GM21723 (cell line): ENCODE measurements around the gene NTF3.

Experiments used
- ATAC-seq: cut with Tn5 transposase; IDR thresholded peaks from one replicate; pipeline ENCODE4 v1.9.1; 2021; ENCODE audit warnings: mild to moderate bottlenecking, moderate library complexity; ENCODE audit not compliant: unreplicated experiment

The NTF3 gene

DNA sequence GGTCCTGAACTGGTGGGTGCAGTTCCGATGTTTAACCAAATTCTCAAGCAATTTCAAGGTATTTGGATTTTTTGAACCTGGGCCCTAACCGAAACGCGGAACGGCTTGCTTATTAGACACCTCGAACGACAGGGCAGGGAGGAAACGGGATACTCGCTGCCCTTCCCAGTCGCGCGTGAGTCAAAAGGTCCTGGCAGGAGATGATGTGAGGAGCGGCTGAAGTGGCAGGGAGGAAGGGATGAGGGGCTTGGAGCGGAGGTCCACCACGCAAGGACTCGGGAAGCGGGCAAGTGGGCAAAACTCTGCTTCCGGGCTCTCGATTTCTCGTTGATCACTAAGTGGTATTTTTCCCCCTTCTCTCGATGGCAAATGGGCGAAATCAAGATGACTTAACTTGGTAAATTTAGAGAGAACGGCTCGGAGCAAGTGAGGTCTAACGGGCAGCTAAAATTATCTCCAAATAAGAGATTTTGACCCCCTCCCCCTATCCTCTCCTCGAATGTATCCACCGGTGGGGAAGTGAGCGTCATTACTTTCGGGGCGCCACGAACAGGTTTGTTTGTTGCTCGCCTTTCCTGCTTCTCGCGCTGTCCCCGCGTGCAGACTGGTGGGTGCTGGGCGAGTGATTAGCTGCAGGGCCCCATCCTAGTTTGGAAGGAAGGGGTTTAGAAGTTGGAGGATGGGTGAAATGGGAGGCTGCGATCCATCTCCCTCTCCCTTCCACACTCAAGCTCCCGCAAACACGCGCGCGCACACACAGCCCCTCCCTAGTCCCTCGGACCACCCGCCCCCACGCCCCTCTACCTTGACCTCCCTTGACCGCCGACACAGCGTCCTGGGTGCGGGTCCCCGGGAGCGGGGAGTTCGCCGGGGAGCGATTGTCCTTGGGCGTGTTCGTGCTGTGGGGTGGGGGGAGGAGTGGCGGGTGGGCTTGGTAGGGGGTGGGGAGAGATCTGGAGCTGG is 986 bp upstream of the NTF3 start:
- no peak for ATAC-seq

DNA sequence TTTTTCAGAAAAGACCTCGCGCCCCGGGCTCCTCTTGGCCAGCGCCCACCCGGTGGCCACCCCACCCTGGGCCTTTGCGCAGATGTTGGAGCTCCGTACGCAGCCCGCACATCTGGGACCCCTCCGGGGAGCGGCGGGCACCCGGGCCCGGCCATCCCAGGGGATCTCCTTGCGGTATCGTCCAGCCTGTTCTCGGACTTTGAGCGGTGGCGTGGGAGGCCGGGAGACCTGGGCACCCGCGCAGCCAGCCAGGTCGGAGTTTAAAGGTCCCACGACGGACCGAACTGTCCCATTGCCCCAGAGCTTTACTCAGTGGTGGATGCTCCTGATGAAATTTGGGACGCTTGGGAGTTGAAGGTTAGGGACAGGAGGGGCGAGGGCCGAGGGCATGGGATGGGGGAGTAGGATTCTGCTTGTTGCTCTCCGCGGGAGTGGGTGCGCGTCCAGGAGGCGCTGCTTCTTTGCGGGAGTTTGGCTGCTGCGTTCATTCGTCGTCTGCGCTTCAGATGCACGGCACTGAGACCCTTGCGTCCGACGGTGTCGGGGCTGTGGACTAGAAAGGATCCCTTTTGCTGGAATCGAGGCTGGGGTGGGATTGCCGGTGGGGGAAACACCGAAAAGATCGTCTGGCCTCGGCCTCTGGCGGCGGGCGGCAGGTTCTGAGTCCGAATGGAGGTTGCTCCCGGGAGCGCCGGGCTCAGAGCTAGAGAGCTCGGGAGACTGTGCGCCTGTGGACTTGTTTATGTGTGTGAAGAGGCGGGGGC is 1.4 kb downstream of the NTF3 start:
- ATAC-seq, result no peak

DNA sequence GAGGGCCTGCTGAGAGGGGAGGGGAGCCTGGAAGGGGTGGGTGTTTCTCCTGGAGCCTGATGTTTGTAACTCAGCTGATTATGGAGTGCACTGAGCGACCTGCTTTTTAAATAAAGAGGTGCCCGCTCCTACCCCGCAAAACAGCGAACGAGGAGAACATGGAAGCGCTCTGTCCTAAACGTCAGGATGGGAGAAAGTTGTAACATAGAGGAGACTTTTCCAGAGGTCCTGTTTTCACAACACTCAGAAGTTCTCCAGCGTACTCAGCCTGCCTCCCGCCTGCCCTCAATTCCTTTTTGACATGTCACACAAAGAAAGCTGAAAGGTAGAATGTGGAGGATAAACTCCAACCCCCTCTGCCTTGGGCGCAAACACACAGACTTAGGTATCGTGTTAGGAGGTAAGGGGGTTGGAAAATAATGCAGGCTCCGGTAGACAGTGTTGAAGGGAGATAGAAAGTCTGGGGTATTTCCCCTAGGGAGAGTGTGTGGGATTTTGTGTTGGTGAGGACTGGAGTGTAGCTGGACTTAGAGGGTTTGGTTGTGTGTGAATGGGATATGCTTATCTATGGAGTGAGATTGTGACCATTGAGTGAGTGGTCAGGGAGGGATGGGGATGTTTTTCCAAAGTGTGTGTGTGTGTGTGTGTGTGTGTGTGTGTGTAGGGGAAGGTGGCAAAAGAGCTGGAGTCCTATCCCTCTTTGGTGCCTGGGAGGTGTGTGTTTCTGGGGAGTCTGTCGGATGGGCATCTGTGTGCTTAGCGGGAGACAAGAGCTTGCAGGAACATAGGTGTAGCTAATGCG is 2.1 kb downstream of the NTF3 start:
- no peak for ATAC-seq

DNA sequence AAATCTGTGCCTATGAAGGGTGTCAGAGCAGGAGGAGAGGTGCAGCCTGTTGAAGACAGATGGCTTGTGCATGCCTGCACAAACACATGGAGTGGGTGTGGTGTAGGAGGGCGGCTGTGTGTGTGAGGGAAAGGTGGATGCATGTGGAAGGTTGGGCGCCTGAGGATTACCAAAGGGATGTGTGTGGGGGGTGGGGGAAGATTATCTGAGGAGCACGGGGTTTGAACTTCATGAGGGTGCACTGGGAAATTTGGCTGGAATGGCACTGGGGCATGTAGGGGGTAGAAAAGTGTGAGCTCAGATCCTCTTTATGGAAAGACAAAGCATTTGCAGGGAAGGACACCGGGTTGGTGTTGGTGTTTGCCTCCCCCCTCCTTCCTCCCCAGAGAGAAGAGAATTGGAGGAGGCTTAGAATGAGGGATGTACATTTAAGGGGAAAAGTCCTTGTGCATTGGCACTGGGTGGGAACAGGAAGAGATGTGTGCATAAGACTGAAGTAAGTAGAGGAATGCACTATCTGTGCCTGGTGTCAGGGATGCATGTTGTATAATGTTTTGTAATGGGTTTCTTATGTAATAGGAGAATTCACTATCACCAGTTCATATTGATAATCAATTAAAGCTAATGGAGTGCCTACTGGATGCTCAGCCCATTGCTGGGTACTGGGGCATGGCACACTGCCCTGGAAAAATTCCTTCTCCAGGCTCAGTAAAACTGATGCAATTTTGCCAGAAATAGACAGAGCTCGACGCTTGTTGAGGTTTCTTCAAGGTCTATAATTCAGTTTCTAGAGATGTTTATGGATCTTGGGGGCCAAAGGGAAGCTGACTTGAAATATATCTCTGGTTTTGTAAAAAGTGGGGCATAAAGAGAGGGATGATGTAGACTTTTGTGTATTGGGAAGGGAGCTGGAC is 3.0 kb downstream of the NTF3 start:
- no peak for ATAC-seq

DNA sequence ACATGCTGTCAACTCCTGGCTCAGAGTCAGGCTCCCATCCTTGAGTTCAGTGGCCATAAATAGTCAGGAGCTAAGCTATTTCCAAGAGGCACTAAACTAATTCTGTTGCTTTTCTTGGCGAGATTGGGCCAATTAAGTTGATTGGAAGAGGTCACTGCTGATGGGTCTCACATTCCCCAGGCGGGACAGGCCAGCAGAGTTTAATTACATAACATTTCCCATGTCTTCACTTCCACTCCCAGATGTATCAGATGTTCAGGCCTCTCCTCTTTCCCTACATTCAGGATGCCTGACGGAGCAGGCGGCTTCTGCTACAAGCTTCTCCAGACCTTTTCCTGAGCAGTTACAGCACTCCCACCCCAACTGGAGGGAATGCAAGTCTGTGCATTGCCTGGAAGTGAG is 5.3 kb downstream of the NTF3 start:
- ATAC-seq, result no peak

DNA sequence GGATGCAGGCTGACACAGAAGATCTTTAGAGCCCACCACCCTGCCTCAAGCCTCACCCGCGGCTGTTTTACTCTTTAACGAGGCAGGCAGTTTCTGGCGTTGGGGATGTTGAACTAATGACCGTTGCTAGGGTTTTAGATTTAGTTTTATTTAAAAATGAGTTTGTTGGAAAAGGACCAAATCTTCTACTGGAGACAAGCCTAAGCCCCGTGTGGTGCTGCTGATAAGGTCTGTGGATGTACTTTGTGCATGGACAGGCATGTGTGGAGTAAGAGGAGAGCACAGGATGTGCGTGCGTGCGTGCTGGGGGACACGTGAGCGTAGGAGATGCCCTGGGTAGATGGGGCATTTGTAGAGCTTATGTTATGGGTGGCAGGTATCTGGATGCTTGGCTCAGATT is 5.7 kb downstream of the NTF3 start:
- no peak for ATAC-seq

DNA sequence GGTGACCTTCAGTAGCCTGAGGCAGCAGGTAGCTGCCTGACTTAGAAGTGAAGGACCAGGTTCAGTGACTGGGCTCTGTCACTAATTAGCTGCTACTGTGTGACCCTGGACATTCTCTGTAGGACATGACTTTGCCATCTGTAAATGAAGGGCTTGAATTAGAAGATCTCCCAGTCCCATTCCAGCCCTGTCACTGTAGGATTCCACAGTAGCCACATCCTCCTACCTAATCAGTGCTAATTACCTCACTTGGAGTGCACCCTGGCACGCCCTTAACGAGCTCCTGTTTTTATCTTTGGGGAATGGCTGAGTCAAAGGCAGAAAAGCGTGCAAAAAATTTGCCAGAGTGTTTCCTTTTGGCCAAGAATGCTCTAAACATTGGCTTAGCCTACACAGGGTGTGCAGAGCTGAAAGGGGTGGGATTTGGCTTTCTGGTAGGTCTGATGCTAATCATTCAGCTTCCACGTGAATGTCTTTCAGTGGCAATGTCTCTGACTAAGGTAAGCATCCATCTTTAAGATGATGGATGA is 6.8 kb downstream of the NTF3 start:
- no peak for ATAC-seq

DNA sequence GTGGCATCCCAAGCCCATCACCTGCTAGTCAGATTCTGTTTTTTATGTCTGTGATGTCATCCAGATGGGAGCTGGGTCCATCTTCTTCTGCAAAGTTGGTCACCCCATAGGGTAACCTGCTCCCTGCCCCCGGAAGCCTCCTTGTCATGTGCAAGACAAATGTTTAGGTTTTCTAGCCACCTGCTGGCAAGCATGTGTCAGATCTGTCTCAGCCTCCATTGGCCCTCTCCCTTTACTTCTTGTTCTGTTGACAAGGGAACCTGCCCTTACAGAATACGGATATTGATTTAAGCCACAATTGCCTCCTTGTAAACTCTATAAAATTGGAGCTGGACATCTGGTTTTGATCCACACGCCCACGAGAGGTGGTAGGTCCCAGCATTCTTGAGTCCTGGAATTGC is 7.5 kb downstream of the NTF3 start:
- no peak for ATAC-seq

DNA sequence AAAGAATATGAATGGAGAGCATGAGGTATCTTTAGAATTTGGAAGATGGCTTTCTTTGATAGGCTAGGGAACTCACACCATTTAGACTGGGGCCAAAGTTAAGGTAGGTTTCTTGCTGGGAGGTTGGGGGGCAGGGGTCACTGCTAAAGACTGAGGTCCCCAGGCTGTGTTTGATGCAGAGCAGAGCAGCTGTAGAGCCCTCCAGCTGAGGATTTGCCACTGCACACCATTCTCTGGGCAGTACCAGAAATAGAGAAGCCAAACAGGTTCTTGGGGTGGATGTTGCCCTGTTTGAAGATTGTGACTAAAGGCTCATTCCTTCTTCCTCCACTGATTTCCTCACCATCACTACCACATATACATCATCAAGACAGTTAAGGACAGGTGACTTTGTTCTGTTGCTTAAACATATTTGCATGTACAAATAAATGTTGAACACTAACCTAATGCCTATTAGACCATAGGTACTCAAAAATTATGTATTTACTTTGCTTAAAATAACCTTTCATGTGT is 7.9 kb downstream of the NTF3 start:
- no peak for ATAC-seq

DNA sequence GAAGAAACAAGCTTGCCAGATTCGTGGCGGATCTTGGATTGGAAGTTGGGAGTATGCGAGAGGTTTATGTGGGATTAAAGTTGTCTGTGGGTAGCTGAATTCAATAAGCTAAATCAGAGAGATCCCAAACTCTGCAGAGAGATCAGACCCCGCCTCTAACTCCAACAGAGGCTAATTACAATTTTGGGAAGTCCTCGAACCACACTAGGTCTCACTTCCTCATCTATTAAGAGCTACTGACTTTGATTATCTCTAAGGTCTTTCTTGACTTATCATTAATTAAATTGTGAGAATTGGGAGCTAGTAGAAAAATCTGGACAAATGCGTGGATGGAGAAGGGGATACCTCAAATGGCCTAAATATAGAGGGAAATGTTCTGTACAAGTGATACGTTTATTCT is 9.1 kb downstream of the NTF3 start:
- ATAC-seq, result no peak

DNA sequence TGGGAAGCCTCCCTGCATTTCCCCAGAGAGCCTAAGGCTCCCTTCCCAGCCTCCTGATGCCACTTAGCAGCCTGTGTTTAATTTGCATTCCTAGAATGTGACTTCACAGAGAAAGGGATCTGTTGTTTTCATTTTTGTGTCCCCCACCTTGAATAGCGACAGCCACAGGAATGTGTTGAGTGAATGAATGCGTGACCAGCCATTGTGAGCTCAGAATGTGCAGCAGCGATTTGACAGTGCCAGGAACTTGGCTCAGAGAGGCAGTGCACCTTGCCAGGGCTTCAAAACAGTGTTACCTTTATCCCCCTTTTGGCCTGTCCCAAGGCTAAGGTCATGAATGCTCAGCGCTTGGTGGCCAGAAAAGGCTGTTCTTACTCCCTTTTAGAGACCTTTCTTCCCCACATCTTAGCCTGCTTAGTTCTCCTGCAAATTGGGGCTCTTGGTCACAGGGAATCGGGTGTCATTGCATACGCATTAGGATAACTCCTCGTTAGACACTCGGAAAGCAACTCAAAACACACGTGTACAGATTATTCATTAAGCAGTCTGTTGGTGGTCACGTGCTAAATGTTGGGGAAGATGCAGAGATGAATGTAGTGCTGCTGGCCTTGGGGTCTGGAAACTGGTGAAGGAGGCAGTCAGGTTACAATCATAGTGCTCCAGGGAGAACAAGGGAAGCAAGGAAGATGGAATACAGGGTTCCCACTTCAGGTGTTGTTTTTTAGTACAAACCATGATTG is 9.8 kb downstream of the NTF3 start:
- ATAC-seq, result no peak

DNA sequence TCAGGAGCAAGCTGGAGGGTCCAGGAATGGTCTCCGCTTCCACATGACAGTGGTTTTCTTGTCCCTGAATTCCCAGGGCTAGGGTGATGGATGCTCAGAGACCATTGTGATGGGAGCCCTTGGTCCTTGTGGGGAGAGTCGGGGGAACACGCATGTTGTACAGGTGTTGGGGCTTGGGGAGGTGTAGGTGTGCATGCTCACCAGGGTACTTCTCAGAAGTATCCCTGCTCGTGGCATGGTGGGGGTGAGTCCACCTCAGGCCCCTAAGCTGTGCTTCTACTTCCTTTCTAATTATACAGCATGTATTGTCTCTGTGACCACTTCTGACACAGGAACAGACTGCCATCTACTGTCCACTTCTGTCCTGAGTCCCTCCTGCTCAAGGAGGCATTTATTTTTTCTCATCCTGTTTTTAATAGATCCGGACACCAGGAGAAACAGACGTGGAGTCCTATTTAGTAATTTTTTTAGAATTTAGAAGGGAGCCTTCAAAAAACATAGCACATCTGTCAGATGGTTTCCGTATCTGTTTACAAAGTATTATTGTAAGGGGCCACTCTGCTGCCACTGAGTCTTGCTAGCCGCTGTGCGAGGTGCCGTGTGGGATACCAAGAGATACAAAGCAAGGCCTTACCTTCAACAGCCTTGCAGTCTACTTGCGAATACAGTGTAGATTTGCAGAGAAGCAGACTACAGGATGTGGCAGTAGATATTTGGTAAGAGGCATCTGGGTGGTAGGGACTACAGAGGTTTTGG is 10.5 kb downstream of the NTF3 start:
- no peak for ATAC-seq

DNA sequence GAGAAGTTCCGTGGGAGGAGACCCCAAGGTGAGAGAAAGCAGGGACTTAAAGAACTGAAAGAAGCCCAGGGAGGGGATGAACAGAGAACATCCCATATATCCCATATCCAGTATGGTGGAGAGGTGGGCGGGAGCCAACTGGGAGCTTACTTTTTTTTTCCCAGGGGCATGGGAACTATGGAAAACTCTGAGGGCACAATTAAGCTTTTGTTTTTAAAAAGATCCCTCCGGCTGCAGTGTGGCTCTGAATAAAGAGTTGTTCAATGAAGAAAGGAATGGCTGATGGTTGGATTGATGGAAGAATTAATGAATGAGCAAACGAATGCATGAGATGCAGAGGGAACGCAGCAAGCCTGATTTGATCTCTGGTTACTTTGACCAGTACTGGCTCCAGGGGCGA is 12.6 kb downstream of the NTF3 start:
- no peak for ATAC-seq

DNA sequence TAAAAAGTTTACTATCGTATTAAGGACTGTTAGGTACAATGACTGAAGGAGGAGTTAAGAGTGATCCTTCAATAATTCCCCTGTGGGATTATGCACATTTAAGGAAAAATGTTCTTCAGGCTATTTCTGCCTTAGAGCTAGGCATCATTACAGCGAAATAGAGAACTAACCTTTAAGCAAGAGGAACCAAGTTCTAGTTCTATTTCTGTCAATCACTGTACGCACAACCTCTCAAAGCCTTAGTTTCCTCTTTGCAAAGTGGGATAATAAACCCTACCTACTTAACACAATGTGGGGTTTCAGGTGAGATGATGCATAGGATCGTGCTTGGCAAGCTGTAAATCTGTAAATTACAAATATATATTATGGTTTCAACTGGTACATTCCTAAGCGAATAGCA is 15.4 kb downstream of the NTF3 start:
- no peak for ATAC-seq

DNA sequence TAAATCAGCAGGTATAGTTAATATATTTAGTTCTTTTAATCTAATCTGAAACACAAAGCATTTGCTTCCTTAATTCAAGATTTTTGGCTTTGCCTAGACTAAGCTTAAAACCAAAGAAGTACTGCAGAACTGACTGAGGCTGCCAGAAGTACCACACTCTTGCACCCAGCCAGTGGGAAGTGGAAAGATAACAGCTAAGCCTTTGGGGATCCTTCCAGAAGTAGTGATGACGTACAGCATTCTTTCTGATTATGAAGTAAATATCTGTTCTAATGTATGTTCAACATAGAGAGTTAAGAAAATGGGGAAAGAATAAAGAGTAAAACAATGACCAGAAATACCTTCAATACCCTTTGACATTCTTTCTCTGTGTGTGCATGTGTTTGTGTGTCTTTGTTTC is 19.3 kb downstream of the NTF3 start:
- no peak for ATAC-seq

DNA sequence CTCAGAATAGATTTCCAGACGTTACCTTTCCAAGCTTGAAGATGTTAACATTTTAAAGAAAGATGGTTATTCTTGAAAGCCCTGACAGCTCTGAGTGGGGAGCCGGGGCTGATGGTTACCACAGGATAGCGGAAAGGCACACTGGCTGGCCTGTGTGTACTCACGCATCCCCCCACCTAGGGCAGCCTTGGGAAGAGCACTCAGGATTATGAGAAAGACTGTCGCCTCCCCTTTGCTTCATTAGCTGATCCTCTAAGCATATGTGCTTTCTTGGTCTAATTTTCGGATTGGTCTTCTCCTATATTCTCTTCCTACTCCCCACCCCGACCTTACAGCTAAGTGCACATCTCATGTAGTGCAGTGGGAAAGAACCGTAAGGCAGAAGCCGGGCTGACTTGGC is 20.7 kb downstream of the NTF3 start:
- ATAC-seq, result no peak

DNA sequence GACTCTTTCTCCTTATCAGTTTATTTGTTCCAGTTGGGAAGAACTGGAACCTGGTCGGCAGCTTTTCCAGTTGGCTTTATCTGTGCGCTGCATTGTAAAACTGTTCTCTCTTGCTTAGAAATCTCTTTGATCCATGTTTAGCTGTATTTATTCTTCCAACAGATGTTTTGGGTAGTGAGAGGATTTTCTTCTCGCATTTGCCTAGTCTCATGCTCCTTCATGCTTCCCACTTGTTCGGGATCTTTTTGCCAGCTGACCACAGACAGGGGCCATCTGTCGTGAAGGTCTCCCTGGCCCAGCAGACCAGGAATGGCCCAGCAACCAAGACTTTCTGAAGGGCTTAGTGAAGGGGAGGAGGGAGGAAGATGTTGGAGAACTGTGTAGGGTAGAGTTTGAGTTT is 21.6 kb downstream of the NTF3 start:
- ATAC-seq, result no peak

DNA sequence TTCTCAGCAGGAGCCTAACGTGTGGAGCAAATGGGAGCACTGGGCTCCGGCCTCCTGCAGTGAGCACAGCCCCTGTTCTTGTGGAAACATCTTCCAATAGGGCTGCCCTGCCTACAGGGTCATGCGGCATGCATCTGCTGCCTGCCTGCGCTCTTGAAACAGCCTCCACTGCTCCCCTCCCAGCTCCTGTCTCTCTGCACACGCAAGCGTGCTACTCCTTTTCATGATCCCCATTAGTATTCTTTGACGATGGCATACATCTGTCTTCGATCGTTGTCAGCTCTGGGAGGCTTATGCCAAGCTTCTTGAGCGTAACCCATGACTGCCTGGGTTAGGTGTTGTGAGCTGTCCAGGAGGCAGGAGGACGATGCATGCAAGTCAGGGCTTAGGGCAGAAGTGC is 23.1 kb downstream of the NTF3 start:
- ATAC-seq, result no peak
